ENCODE measurements around the gene DHRSX. TPM values are rescaled to one million over a fixed set of nuclear protein-coding genes. Genes with fewer than 3 reads are reported as not detected.

The DHRSX gene
- total RNA-seq, 2 donors from 2014 or later, result 21.0 to 34.0 TPM

DNA sequence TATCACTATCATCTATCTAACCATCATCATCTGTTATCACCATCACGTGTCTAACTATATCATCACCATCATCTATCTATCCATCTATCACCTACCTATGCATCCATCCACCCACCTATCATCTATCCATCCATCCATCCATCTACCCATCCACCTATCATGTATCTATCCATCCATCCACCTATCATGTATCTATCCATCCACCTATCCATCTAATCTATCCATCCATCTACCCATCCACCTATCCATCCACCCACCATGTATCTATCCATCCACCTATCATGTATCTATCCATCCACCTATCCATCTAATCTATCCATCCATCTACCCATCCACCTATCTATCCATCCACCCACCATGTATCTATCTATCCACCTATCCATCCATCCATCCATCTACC is 316.7 kb downstream of the DHRSX start:
- ATAC-seq, result no peak

DNA sequence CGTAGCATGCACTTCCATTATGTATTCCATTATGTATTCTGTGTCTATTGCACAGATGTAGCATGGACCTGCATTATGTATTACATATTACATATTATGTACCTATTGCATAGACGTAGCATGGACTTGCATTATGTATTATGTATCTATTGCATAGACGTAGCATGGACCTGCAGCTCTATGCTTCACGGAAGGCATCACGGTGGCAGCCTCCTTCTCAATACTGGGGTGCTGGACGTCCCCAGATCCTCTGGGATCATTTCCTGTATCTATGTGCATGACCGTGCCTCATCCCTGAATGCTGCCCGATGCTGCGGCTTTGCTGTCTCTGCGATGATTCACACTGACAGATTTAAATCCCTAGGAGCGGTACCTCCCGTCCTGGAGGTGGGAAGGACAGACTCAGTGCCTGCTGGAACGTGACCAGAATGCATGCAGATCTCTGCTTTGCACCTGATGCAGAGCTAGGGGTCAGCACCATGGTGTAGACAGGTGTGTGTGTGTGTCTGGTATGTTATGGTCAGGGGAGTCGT is 317.5 kb downstream of the DHRSX start:
- DNase-seq (no peak), ATAC-seq (no peak)
- intact Hi-C loops (cut with DNase I), result no loop called here

More for the DNA sequence above, 316.7 kb downstream of the DHRSX start:
- intact Hi-C loops (cut with DNase I), result no loop called here
- DNase-seq, result no peak

DNA sequence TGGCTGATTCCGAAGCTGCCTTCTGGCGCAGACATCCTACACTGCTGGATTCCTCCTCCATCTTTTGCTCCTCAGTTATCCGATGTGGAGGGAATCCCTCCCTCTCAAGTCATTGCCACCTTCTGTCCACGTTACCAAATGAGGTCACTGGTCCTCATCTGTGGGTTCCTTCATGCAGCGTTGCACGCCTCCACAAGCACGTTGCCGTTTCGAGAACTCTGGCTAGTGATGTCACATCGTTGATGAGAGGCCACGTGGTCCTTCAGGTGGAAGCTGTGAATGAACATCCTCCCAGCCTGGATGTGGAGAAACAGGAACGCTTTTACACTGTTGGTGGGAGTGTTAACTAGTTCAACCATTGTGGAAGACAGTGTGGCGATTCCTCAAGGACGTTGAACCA is 323.2 kb downstream of the DHRSX start:
- ATAC-seq (no peak), DNase-seq (no peak)
- intact Hi-C loops (cut with DNase I), result no loop called here

DNA sequence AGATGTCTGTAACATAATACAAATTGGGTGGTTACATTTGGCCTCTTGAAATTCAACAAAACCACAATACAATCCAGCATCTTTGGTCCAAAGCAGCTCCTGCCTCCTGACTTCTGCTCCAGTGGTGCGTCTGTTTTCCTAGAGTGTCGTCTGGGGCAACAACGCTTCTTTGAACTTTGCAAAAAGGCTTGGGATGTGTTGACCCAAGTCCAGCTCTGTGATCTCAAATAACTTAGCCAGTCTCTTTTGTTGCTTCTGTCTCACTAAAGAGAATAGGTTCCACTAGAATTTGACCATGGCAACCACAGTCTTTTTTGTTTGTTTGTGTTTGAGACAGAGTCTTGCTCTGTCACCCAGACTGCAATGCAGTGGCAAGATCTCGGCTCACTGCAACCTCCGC is 324.0 kb downstream of the DHRSX start:
- DNase-seq (no peak), ATAC-seq (no peak)
- intact Hi-C loops (cut with DNase I), result no loop called here

DNA sequence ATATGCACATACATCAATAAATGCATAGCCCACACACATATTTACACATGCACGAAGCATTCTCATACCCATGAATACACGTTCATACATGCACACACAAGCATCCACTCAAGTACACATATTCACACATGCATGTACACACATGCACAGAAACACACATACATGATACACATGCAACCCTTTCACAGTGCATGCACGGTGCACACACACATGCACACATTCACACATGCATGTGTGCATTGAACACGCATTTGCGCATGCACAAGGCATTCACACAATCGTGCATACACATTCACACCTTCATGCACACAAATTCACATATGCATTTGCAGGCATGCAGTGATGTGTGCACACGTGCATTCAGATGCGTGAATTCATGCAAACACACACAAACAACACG is 324.5 kb downstream of the DHRSX start:
- no peak for DNase-seq
- no peak for ATAC-seq
- intact Hi-C loops (cut with DNase I), result no loop called here

DNA sequence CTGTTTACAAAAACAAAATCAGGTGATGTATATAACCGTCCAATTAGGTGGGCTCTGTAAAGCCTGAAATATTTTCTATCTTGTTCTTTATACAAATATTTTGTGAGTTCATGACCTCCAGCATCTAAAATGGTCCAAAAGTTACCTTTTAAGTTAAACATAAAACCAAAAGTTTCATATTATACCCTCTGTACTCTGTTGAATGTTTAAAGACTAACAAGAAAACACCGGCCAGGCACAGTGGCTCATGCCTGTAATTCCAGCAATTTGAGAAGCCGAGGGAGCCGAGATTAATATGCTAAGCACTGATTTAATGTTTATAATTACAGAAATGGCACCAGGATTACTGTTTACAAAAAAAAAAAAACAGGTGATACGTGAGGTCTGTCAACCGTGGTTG is 328.4 kb downstream of the DHRSX start:
- intact Hi-C loops (cut with DNase I), result loop anchor here in 1 of 2 donors (2.0 kb wide), 1 partner anchor 32 kb away; no protein-coding TSS in a partner anchor
- ATAC-seq, result no peak
- no peak for DNase-seq

Other genes starting within 250 kb of the DHRSX start
- 10 to 100 TPM; 37.7 to 45.0 TPM for gene ZBED1, start within 50 bp of the DHRSX start, total RNA-seq
- gene CD99, start 190.3 kb upstream of the DHRSX start, total RNA-seq, result 100 to 1,000 TPM; 242 to 317 TPM

All from left cardiac atrium (tissue), 4 donors.